ENCODE measurements around the gene MRPL23.

MRPL23 gene

GRCh38 chr11:1959786-1960185, 12.7 kb downstream of the MRPL23 start:
- no peak for TF ChIP-seq CTCF (IDR thresholded peaks at IDR 0.05; ENCODE audit: insufficient read depth, low read depth, low read length, missing control alignments)
- H3K4me3 ChIP-seq (ENCODE audit: low read depth, low read length), result no peak overlapping the region
- DNase-seq (ENCODE audit: low read depth), result no peak

- no peak overlapping the region for H3K4me3 ChIP-seq (ENCODE audit: low read depth, low read length)
- DNase-seq (ENCODE audit: low read depth), result no peak
- TF ChIP-seq CTCF (IDR thresholded peaks at IDR 0.05; ENCODE audit: insufficient read depth, low read depth, low read length, missing control alignments), result no peak
Measured at GRCh38 chr11:1963864-1964263, 16.7 kb downstream of the MRPL23 start.

DNA sequence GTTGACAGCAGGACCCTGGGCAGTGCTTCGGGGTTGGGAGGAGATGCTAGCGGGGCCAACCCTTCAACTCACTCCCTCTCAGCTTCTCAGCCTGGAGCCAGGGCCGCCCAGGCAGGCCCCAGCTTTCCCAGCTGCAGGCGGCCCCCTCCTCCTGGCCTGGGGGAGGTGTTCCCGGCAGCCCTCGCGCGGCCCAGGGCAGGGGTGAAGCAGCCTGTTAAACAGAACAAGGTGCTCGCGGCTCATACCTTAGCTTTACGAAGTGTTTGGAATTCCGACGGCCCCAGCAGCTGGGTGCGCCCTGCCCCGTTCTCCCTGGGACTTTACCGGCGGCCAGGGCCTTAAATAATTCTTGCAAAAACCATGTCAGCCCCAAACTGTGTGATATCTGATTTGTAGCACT, 17.2 kb downstream of the MRPL23 start:
- no peak for TF ChIP-seq CTCF (IDR thresholded peaks at IDR 0.05; ENCODE audit: insufficient read depth, low read depth, low read length, missing control alignments)
- no peak for DNase-seq (ENCODE audit: low read depth)
- H3K4me3 ChIP-seq (ENCODE audit: low read depth, low read length), result no peak overlapping the region

GRCh38 chr11:1964955-1965354, 17.8 kb downstream of the MRPL23 start:
- DNase-seq (ENCODE audit: low read depth), result no peak
- TF ChIP-seq CTCF (IDR thresholded peaks at IDR 0.05; ENCODE audit: insufficient read depth, low read depth, low read length, missing control alignments), result no peak

DNA sequence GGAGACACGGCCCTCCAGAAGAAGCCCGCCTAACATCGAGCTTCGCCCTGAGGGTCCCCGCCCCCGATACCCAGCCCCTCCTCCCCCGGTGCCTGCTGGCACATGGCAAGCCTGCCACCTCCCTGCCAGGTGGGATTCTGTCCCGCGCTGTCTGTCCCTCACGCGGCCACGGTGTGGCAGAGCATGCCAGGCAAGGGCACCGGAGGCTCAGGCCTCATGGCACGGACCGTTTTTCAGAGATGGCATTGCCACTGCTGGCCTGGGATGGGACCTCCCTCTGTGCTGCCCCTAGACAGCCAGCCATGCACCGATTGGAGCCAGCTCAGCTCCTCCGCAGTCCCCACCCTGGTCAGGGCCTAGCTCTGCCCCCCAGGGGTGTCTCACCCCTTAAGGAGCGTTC, 19.4 kb downstream of the MRPL23 start:
- TF ChIP-seq CTCF (IDR thresholded peaks at IDR 0.05; ENCODE audit: insufficient read depth, low read depth, low read length, missing control alignments), result no peak
- H3K4me3 ChIP-seq (ENCODE audit: low read depth, low read length), result no peak overlapping the region
- DNase-seq (ENCODE audit: low read depth), result no peak

More at GRCh38 chr11:1964955-1965354, 17.8 kb downstream of the MRPL23 start:
- H3K4me3 ChIP-seq (ENCODE audit: low read depth, low read length), result no peak overlapping the region

DNA sequence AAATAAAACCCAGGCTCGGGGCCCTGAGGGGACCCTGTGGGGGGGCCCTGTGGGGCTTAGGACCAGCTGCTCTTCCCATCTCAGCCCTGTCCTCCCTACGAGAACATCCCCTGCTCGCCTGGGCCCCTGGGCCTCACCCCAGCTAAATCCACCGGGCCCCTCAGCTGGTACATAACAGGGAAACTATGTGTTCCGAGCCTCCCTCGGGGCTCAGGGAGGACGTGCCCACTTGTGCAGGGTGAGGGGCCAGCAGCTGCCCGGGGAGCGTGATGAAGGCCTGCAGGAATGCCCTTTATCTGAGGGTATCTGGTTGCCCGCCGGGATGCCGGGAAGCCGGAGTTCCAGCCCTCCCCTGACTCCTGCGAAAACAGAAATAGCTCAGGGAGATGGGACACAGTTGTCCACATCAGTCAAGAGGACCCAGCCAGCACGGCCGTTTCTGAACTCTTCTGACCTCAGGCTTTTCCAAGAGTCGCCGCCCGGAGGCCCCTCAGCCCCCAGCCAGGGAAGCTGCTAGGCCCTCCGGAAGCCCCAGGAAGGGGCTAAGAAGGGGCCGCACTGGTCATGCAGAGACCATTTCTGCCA, 20.6 kb downstream of the MRPL23 start:
- no peak for DNase-seq (ENCODE audit: low read depth)
- TF ChIP-seq CTCF (IDR thresholded peaks at IDR 0.05; ENCODE audit: insufficient read depth, low read depth, low read length, missing control alignments), result no peak
- H3K4me3 ChIP-seq (ENCODE audit: low read depth, low read length), result no peak overlapping the region

DNA sequence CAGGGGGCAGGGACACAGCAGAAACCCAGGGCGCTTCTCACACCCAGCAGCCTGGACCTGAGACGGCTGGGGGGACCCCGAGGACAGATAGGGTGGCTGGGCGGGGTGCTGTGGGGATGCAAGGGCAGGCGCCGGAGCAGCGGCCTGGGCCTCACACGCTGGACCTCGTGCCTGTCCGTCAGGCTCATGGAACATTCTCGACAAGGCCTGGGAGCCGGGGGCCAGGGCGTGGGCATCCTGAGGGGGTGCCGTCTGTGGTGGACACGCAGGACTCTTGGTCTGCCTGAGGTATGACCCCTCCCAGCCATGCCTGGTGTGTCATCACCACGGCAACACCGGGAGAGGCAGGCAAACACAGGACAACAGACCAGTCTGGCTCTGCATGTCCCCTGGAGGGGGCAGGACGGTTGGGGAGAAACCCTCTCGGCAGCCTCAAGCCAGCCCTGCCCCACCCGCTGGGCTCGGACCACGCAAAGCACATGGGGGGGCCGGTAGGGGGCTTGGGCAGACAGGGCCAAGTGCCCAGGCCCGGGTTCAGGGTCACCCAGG, 21.4 kb downstream of the MRPL23 start:
- TF ChIP-seq CTCF (IDR thresholded peaks at IDR 0.05; ENCODE audit: insufficient read depth, low read depth, low read length, missing control alignments), result no peak
- H3K4me3 ChIP-seq (ENCODE audit: low read depth, low read length), result no peak overlapping the region
- DNase-seq (ENCODE audit: low read depth), result no peak

Data from GM12865 (cell line).